Neuronal stem cell (in vitro differentiated cells): ENCODE results near the gene ABLIM2.

ENCODE experiments used
- DNase-seq: peaks from one replicate; pipeline ENCODE4 v3.0.0-alpha.2; 2013; ENCODE audit warnings: low spot score
- H2AFZ ChIP-seq: one replicate; pipeline ENCODE4 v1.6.1; 2013; ENCODE audit warnings: mild to moderate bottlenecking, low read length, inconsistent platforms
- H2AK5ac ChIP-seq: 2 replicates; pipeline ENCODE4 v1.6.1; 2013; ENCODE audit warnings: low read depth, mild to moderate bottlenecking, inconsistent platforms, low read length, moderate library complexity, mixed read lengths
- H2BK120ac ChIP-seq: 2 replicates; pipeline ENCODE4 v1.6.1; 2013; ENCODE audit warnings: low read depth, mild to moderate bottlenecking, inconsistent platforms, low read length, moderate library complexity, mixed read lengths
- H2BK12ac ChIP-seq: one replicate; pipeline ENCODE4 v1.6.1; 2013; ENCODE audit warnings: low read length, inconsistent platforms
- H2BK15ac ChIP-seq: 2 replicates; pipeline ENCODE4 v1.6.1; 2013; ENCODE audit warnings: mild to moderate bottlenecking, low read length, inconsistent platforms, mixed read lengths
- H2BK5ac ChIP-seq: one replicate; pipeline ENCODE4 v1.6.1; 2013; ENCODE audit warnings: inconsistent platforms, mild to moderate bottlenecking, low read length, moderate library complexity
- H3K14ac ChIP-seq: one replicate; pipeline ENCODE4 v1.6.1; 2013; ENCODE audit warnings: low read length, inconsistent platforms
- H3K18ac ChIP-seq: 2 replicates; pipeline ENCODE4 v1.6.1; 2013; ENCODE audit warnings: low read length, inconsistent platforms
- H3K23ac ChIP-seq: 2 replicates; pipeline ENCODE4 v1.6.1; 2013; ENCODE audit warnings: low read depth, mild to moderate bottlenecking, mixed read lengths, low read length, inconsistent platforms; ENCODE audit not compliant: poor library complexity
- H3K27ac ChIP-seq: replicated peaks from 3 replicates; pipeline ENCODE4 v1.5.1; 2013; ENCODE audit warnings: low read length, inconsistent platforms
- H3K27me3 ChIP-seq, 3 experiments: 2 replicates each; pipeline ENCODE4 v1.6.1; 2013; ENCODE audit warnings: low read length in 3 of 3, mild to moderate bottlenecking in 2 of 3, inconsistent platforms in 1 of 3, low read depth in 1 of 3, mixed read lengths in 1 of 3, moderate library complexity in 1 of 3; ENCODE audit not compliant: control insufficient read depth in 3 of 3, insufficient read depth in 3 of 3
- H3K36me3 ChIP-seq, 2 donors: replicated peaks in 1 of 2; 2 replicates each; pipeline ENCODE4 v1.6.1; 2013; ENCODE audit warnings: low read length in 2 of 2; ENCODE audit not compliant: control insufficient read depth in 2 of 2, insufficient read depth in 2 of 2
- H3K4ac ChIP-seq: 2 replicates; pipeline ENCODE4 v1.6.1; 2013; ENCODE audit warnings: inconsistent platforms, mild to moderate bottlenecking, low read length, moderate library complexity
- H3K4me1 ChIP-seq, 2 donors: 1 replicate in 1 of 2; 2 replicates in 1 of 2; pipeline ENCODE4 v1.6.1; 2013; ENCODE audit warnings: low read length in 2 of 2, low read depth in 1 of 2; ENCODE audit not compliant: control insufficient read depth in 2 of 2, insufficient read depth in 1 of 2
- H3K4me2 ChIP-seq: one replicate; pipeline ENCODE4 v1.6.1; 2013; ENCODE audit warnings: mild to moderate bottlenecking, low read length, inconsistent platforms; ENCODE audit not compliant: insufficient read depth, poor library complexity, severe bottlenecking
- H3K4me3 ChIP-seq, 2 donors: 2 replicates each; pipeline ENCODE4 v1.5.1; 2013; ENCODE audit warnings: low read length in 2 of 2, mild to moderate bottlenecking in 2 of 2, inconsistent platforms in 1 of 2, moderate library complexity in 1 of 2
- H3K79me1 ChIP-seq: one replicate; pipeline ENCODE4 v1.6.1; 2013; ENCODE audit warnings: low read depth, mild to moderate bottlenecking, inconsistent platforms, low read length, moderate library complexity
- H3K9ac ChIP-seq: one replicate; pipeline ENCODE4 v1.6.1; 2013; ENCODE audit warnings: mild to moderate bottlenecking, low read depth, low read length, inconsistent platforms; ENCODE audit not compliant: poor library complexity
- H3K9me3 ChIP-seq, 2 donors: replicated peaks in 1 of 2; 2 replicates each; pipeline versions ENCODE3 to v1.6.1; 2013; ENCODE audit warnings: low read length in 2 of 2, mild to moderate bottlenecking in 2 of 2, inconsistent platforms in 1 of 2, low read depth in 1 of 2, mixed read lengths in 1 of 2, moderate library complexity in 1 of 2; ENCODE audit not compliant: control insufficient read depth in 2 of 2, insufficient read depth in 1 of 2
- H4K8ac ChIP-seq: one replicate; pipeline ENCODE4 v1.6.1; 2013; ENCODE audit warnings: low read depth, mild to moderate bottlenecking, inconsistent platforms, low read length, moderate library complexity
- H4K91ac ChIP-seq: one replicate; pipeline ENCODE4 v1.6.1; 2013; ENCODE audit warnings: low read length, low read depth, mild to moderate bottlenecking, inconsistent platforms; ENCODE audit not compliant: poor library complexity
- WGBS, 2 donors: extraction: QIAGEN DNeasy Blood & Tissue Kit; methylation state at CpG; one replicate each; pipeline ENCODE4 v1.1.7; 2013; ENCODE audit warnings: missing lambda C conversion rate in 2 of 2, mixed read lengths in 1 of 2; ENCODE audit not compliant: insufficient read length in 2 of 2, insufficient replicate concordance in 1 of 2; ENCODE audit errors: extremely low coverage in 2 of 2; 5-methylcytosine and 5-hydroxymethylcytosine counted together

The ABLIM2 gene

DNA sequence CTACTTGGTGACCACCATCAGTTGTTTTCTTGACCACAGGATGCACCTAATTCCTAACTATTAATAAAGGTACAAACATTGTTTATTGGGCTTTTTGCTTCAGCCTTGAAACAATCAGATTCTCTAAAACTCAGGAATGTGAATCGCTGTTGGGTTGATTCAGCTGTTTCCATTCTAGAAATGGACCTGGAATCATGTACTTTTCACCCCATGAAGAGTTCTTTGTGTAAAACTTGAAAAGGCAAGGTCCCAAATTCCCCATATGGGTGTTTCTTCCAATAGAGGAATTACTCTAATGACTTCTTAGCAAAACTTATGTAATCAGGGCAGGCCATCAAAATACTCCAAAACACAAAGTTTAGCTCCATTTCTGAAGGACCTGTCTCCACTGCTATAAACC lies 226.3 kb downstream of the ABLIM2 start:
- Histone ChIP-seq H2AFZ (no peak overlapping the region), H3K27ac (no peak overlapping the region), H3K14ac (no peak overlapping the region), H2BK120ac (no peak overlapping the region), H3K18ac (no peak overlapping the region), H2BK15ac (no peak overlapping the region), H3K27me3 (no peaks in the 10 kb centered on the region), H3K4ac (no peak overlapping the region), H4K8ac (no peak overlapping the region), H3K9me3 (no peaks in the 10 kb centered on the region), H3K9ac (no peak overlapping the region), H3K4me2 (no peak overlapping the region), H3K79me1 (peaks cover 5% of the 10 kb centered on the region), H3K4me1 (peaks cover 9 to 15% of the 10 kb centered on the region in 2 donors), H2BK12ac (no peak overlapping the region), H2AK5ac (no peak overlapping the region), H2BK5ac (no peak overlapping the region), H4K91ac (no peak overlapping the region), H3K23ac (no peak overlapping the region), H3K36me3 (no peaks in the 10 kb centered on the region), H3K4me3 (no peak overlapping the region)
- no peak for DNase-seq
- WGBS, 2 donors, result no CpG with 5 or more reads among the region's 1 CpG

DNA sequence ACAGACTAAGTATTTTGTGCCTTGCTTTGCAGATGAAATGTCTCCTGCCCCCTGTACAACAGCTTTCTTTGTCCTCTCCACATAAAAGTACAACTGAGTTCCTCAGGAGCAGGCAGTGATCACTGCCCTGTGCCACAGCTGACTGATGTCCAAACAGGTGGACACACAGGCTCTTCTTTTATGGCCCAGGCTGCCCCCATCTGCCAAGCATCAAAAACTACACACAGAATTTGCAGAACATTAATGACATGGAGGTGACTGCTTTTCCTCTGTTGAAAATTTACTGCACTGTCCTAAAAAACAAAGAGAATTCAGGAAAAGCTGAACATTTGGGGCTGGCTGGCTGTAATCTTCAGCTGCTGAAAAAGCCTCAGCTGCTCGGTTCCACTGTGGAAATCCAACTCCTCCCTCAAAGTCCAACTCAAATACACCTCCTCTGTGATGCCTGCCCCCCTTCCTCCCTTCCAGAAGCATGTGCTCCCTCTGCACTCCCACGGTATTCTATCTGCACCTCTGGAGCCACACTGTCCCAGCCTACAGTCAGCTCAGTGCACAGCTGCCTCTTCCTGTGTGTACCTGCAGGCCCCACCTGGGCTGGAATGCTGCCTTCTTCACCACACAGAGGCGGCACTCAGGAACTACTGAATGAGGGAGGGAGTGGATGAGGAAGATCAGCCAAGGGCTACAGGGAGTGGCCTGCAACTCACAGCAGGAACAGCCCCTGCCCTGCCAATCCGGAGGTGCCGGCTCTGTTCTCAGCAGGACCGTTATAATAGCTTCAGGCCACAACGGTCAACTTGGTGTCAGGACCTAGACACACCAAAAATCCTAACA lies 229.3 kb downstream of the ABLIM2 start:
- H3K36me3 ChIP-seq, result no peaks in the 10 kb centered on the region
- H3K14ac ChIP-seq, result peak overlapping the region; percentile 49
- peaks cover 9 to 13% of the 10 kb centered on the region in 2 donors for H3K4me1 ChIP-seq
- peaks cover 11% of the 10 kb centered on the region for H3K79me1 ChIP-seq
- no peak for DNase-seq
- no peak overlapping the region for H3K27ac ChIP-seq
- H3K4me2 ChIP-seq, result no peak overlapping the region
- no peak overlapping the region for H2AFZ ChIP-seq
- H3K4ac ChIP-seq, result peak overlapping the region; percentile 85
- peaks cover 0 to 4% of the 10 kb centered on the region in 2 donors for H3K9me3 ChIP-seq
- H2AK5ac ChIP-seq, result peak overlapping the region; percentile 40
- no peak overlapping the region for H2BK120ac ChIP-seq
- peak overlapping the region; percentile 32 for H4K91ac ChIP-seq
- H3K18ac ChIP-seq, result peak overlapping the region; percentile 59
- H4K8ac ChIP-seq, result no peak overlapping the region
- no peak overlapping the region for H2BK12ac ChIP-seq
- H3K23ac ChIP-seq, result peak overlapping the region; percentile 75
- H3K9ac ChIP-seq, result peak overlapping the region; percentile 61
- no peak overlapping the region for H3K4me3 ChIP-seq
- H2BK15ac ChIP-seq, result no peak overlapping the region
- no peaks in the 10 kb centered on the region for H3K27me3 ChIP-seq
- WGBS, 2 donors, result no CpG with 5 or more reads among the region's 7 CpGs
- H2BK5ac ChIP-seq, result no peak overlapping the region

DNA sequence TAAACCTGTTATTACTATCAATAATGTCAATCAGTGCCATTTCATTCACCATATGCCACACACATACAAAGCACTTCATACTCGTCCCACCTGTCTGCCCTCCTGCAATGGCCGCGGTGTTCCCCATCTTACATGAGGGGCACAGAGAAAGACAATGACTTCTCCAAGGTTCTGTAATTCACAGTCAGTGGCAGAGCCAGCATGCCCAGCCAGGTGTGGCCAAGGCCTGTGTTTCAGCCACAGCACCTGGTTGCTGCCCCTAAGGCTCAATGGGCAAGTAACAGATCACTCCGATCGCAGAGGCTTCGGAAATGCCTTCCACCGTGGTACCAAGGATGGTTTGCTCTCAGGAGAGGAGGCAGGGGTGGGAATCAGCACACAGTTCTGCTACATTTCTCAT lies 229.9 kb downstream of the ABLIM2 start:
- H2BK15ac ChIP-seq, result no peak overlapping the region
- no peak overlapping the region for H2AK5ac ChIP-seq
- no peak overlapping the region for H4K91ac ChIP-seq
- no peak overlapping the region for H3K14ac ChIP-seq
- H3K27me3 ChIP-seq, result no peaks in the 10 kb centered on the region
- peaks cover 9 to 13% of the 10 kb centered on the region in 2 donors for H3K4me1 ChIP-seq
- no peak overlapping the region for H2BK120ac ChIP-seq
- H3K23ac ChIP-seq, result no peak overlapping the region
- DNase-seq, result no peak
- WGBS, 2 donors, result no CpG with 5 or more reads among the region's 7 CpGs
- H3K18ac ChIP-seq, result no peak overlapping the region
- H2AFZ ChIP-seq, result no peak overlapping the region
- no peak overlapping the region for H3K4me3 ChIP-seq
- H3K36me3 ChIP-seq, result no peaks in the 10 kb centered on the region
- peaks cover 0 to 4% of the 10 kb centered on the region in 2 donors for H3K9me3 ChIP-seq
- H4K8ac ChIP-seq, result no peak overlapping the region
- no peak overlapping the region for H3K27ac ChIP-seq
- no peak overlapping the region for H3K9ac ChIP-seq
- no peak overlapping the region for H3K4me2 ChIP-seq
- H3K4ac ChIP-seq, result no peak overlapping the region
- no peak overlapping the region for H2BK5ac ChIP-seq
- no peak overlapping the region for H2BK12ac ChIP-seq
- H3K79me1 ChIP-seq, result peaks cover 11% of the 10 kb centered on the region

DNA sequence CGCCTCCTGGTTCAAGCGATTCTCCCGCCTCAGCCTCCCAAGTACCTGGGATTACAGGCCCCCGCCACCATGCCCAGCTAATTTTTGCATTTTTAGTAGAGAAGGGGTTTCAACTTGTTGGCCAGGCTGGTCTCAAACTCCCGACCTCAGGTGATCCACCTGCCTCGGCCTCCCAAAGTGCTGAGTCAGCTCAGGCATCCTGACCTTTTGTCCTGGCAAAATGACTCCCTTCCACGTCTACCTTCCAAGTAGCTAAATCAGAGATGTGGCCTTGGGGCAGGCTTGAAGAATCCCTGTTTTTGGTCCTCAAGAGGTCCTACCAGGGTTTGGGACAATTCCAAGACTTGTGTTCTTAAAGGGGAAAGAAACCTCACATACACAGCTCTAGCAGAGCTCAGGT lies 231.8 kb downstream of the ABLIM2 start:
- H4K91ac ChIP-seq, result no peak overlapping the region
- no peak overlapping the region for H3K4me3 ChIP-seq

More for the DNA sequence above, 231.8 kb downstream of the ABLIM2 start:
- DNase-seq, result no peak
- H3K27me3 ChIP-seq, result no peaks in the 10 kb centered on the region
- H3K36me3 ChIP-seq, result no peaks in the 10 kb centered on the region
- H3K4me1 ChIP-seq, result peaks cover 9 to 13% of the 10 kb centered on the region in 2 donors
- H2AFZ ChIP-seq, result no peak overlapping the region
- H2BK15ac ChIP-seq, result no peak overlapping the region
- H3K4me2 ChIP-seq, result no peak overlapping the region
- H3K4ac ChIP-seq, result no peak overlapping the region
- peaks cover 9% of the 10 kb centered on the region for H3K79me1 ChIP-seq
- H3K14ac ChIP-seq, result no peak overlapping the region
- no peak overlapping the region for H3K27ac ChIP-seq
- no peak overlapping the region for H2BK12ac ChIP-seq
- H4K8ac ChIP-seq, result no peak overlapping the region
- no peak overlapping the region for H3K23ac ChIP-seq
- no peak overlapping the region for H2BK120ac ChIP-seq
- no CpG with 5 or more reads among the region's 7 CpGs for WGBS, 2 donors
- H3K9ac ChIP-seq, result no peak overlapping the region
- H2BK5ac ChIP-seq, result peak overlapping the region; percentile 5
- peaks cover 0 to 4% of the 10 kb centered on the region in 2 donors for H3K9me3 ChIP-seq
- H2AK5ac ChIP-seq, result no peak overlapping the region
- H3K18ac ChIP-seq, result no peak overlapping the region
